Measurements from ENCODE around the gene MKI67. TPM values are rescaled to one million over a fixed set of nuclear protein-coding genes. Genes with fewer than 3 reads are reported as not detected.

Gene MKI67
- total RNA-seq, 1 donor from 2014 or later = 45.7 TPM

DNA sequence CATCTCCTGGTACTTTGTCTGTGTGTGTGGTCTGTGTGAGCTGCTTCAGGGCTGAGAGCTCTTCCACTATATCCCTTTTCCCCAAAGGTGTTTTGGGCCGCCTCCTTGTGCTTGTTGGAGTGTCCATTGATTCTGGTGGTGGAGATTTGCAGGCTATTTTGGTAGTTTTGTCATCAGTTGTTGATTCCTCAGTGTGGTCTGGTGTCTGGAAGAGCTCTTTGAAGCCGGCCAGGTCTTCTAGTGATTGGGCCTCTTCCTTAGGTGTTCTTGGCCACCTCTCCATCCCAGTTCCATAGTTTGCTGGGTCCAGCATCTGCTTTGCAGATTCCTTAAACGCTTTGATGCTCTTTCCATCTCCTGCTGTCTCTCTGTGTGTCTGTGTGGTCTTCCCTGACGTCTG, 20.8 kb downstream of the MKI67 start:
- no peak overlapping the region for H3K27ac Mint-ChIP-seq
- no peaks in the 10 kb centered on the region for H3K9me3 Mint-ChIP-seq (ENCODE audit: low read depth)
- no peak overlapping the region for H3K4me3 Mint-ChIP-seq (ENCODE audit: low read depth)
- no peaks in the 10 kb centered on the region for H3K27me3 Mint-ChIP-seq
- peaks cover 11% of the 10 kb centered on the region for H3K36me3 Mint-ChIP-seq (ENCODE audit: insufficient read depth)
- DNase-seq (ENCODE audit: low spot score, unreplicated experiment) = no peak
- no peaks in the 10 kb centered on the region for H3K4me1 Mint-ChIP-seq (ENCODE audit: low read depth)
- TF ChIP-seq, protein P1, sequence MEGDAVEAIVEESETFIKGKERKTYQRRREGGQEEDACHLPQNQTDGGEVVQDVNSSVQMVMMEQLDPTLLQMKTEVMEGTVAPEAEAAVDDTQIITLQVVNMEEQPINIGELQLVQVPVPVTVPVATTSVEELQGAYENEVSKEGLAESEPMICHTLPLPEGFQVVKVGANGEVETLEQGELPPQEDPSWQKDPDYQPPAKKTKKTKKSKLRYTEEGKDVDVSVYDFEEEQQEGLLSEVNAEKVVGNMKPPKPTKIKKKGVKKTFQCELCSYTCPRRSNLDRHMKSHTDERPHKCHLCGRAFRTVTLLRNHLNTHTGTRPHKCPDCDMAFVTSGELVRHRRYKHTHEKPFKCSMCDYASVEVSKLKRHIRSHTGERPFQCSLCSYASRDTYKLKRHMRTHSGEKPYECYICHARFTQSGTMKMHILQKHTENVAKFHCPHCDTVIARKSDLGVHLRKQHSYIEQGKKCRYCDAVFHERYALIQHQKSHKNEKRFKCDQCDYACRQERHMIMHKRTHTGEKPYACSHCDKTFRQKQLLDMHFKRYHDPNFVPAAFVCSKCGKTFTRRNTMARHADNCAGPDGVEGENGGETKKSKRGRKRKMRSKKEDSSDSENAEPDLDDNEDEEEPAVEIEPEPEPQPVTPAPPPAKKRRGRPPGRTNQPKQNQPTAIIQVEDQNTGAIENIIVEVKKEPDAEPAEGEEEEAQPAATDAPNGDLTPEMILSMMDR (IDR thresholded peaks at IDR 0.05; ENCODE audit: unreplicated experiment) = no peak

DNA sequence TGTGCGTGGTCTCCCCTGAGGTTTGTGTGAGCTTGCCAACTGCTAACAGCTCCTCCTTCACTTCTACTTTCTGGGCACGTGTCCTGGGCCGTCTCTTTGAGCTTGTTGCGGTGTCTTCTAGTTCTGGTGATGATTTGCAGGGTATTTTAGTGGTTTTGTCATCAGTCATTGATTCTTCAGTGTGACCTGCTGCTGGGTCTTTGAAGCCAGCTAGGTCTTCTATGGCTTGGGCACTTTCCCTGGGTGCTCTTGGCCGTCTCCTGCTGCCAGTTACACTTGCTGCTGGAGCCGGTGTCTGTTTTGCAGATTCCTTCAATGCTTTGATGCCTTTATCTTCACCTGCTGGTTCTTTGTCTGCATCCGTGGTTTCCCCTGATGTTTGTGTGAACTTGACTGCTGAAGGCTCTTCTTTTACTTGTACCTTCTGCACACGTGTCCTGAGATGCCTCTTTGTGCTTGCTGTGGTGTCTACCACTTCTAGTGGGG, 23.0 kb downstream of the MKI67 start:
- Mint-ChIP-seq H3K27me3 (no peaks in the 10 kb centered on the region), H3K36me3 (ENCODE audit: insufficient read depth) (peaks cover 13% of the 10 kb centered on the region), H3K9me3 (ENCODE audit: low read depth) (no peaks in the 10 kb centered on the region), H3K4me3 (ENCODE audit: low read depth) (no peak overlapping the region), H3K27ac (no peak overlapping the region), H3K4me1 (ENCODE audit: low read depth) (no peaks in the 10 kb centered on the region)
- TF ChIP-seq, protein P1 (IDR thresholded peaks at IDR 0.05; ENCODE audit: unreplicated experiment) = no peak
- no peak for DNase-seq (ENCODE audit: low spot score, unreplicated experiment)

DNA sequence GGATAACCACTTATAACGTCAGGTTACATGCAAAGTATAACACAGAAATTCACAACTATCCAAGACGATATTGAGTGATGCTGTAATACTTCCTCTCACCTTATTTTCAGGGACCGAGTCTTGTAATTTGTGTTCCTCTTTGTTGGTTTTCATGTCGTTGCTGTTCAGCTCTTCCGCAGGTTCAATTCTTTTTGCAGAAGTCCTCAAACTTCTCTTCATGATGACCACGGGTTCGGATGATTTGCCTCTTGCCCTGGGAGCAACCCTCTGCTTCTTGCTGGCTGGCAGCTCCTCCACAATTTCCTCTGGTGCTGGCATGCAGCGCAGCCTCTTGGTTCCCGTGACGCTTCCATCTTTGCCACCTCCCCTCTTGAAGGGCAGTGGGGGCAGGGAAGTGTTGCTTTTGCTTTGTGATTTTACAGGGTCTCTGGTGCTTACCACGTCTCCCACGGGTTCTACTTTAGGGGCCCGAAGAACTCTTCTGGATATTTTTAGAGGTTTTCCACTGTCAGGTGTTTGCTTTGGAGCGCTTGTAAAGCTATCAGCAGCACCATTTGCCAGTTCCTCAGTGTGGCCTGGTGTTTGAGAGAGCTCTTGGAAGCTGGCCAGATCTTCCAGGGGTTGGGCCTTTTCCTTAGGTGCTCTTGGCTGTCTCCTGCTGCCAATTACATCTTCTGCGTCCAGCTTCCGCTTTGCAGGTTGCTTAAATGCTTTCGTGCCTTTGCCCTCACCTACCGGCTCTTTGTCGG, 23.6 kb downstream of the MKI67 start:
- TF ChIP-seq, protein P1 (IDR thresholded peaks at IDR 0.05; ENCODE audit: unreplicated experiment) = no peak
- H3K27ac Mint-ChIP-seq = no peak overlapping the region
- no peaks in the 10 kb centered on the region for H3K27me3 Mint-ChIP-seq
- H3K36me3 Mint-ChIP-seq (ENCODE audit: insufficient read depth) = peaks cover 18% of the 10 kb centered on the region
- no peaks in the 10 kb centered on the region for H3K4me1 Mint-ChIP-seq (ENCODE audit: low read depth)
- no peak for DNase-seq (ENCODE audit: low spot score, unreplicated experiment)
- no peaks in the 10 kb centered on the region for H3K9me3 Mint-ChIP-seq (ENCODE audit: low read depth)
- no peak overlapping the region for H3K4me3 Mint-ChIP-seq (ENCODE audit: low read depth)

DNA sequence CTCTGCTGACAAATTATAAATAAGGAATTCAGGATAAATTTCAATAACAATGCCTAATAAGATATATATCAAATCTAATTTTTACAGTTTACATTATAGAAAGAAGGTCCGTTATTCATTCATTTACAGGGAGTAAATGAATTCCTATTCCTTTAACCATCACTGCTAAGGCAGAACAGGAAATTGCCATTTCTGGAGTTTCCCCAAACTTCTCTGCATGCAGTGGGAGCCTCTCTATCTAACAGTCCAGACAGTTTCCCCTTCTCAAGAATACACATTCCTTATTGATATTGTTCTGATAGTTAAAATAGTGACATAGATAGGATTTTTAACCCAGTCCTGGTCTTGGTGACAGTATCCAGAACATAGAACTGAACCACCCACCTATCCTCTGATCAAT, 24.3 kb downstream of the MKI67 start:
- H3K27ac Mint-ChIP-seq = no peak overlapping the region
- H3K9me3 Mint-ChIP-seq (ENCODE audit: low read depth) = no peaks in the 10 kb centered on the region
- H3K36me3 Mint-ChIP-seq (ENCODE audit: insufficient read depth) = peaks cover 19% of the 10 kb centered on the region
- no peak overlapping the region for H3K4me3 Mint-ChIP-seq (ENCODE audit: low read depth)
- no peak for DNase-seq (ENCODE audit: low spot score, unreplicated experiment)
- H3K4me1 Mint-ChIP-seq (ENCODE audit: low read depth) = no peaks in the 10 kb centered on the region
- no peaks in the 10 kb centered on the region for H3K27me3 Mint-ChIP-seq
- TF ChIP-seq, protein P1 (IDR thresholded peaks at IDR 0.05; ENCODE audit: unreplicated experiment) = no peak

DNA sequence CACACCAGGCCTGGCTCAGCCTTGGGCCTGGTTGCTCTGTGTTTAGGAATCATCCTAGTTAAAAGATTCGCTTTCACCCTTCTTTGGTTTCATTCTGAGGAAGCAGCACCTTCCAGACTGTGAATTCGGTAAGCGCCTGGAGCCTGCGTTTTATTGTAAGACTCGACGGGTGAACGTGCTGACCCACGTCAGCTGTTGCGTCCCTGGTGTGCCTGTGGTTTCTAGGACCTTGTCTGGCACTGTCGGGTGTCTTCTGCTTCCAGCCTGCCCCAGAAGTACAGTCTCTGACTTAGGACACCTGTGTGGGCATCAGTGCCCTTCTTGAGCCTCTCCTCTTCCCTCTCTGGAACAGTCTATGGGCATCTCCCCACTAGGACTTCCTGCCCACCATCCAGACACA, 26.3 kb downstream of the MKI67 start:
- DNase-seq (ENCODE audit: low spot score, unreplicated experiment) = no peak
- no peaks in the 10 kb centered on the region for H3K27me3 Mint-ChIP-seq
- H3K4me1 Mint-ChIP-seq (ENCODE audit: low read depth) = no peaks in the 10 kb centered on the region
- H3K36me3 Mint-ChIP-seq (ENCODE audit: insufficient read depth) = peaks cover 19% of the 10 kb centered on the region
- H3K27ac Mint-ChIP-seq = no peak overlapping the region
- no peak overlapping the region for H3K4me3 Mint-ChIP-seq (ENCODE audit: low read depth)
- H3K9me3 Mint-ChIP-seq (ENCODE audit: low read depth) = no peaks in the 10 kb centered on the region
- TF ChIP-seq, protein P1 (IDR thresholded peaks at IDR 0.05; ENCODE audit: unreplicated experiment) = no peak
